SH-SY5Y (cell line): Measurements from ENCODE around the gene RAD51B.

Experiments
- GATA2 ChIP-seq: IDR thresholded peaks from 2 replicates; pipeline ENCODE4 v1.6.1; 2011; ENCODE audit warnings: mild to moderate bottlenecking, low read depth, low read length
- GATA3 ChIP-seq: IDR thresholded peaks from 2 replicates; pipeline ENCODE4 v1.6.1; 2011; ENCODE audit warnings: low read depth, mild to moderate bottlenecking, low read length, moderate library complexity

RAD51B gene

DNA sequence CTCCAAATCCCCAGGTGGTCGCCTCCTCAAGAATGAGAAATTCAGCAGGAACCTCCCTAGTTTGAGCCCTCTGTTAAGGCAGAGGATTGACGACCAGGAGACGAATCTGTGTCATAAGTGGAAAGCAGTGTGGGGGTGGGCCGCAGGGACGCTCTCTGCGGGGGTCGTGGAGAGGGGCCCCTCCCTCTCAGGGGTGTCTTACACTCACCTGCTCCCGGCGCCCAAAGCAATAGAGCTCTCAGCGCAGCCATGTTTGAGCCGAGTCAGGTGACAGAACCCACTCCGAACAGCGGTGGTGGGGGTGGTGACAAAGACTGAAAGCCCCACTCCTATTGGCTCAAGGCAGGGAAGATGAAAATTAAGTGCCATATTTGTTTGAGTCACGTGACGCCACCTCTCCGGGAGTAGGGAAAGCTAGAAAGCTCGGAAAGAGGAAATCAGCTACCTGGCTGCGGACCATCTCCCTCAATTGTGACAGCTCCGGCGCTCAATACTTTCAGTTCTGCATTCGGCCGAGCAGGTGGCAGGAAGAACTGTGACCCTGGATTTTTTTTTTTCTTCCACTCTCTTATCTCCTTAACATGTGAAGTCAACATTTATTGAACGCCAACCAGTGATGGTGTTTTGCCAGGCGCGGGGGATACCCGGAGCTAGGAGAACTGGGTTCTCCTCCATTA, 3.1 kb upstream of the RAD51B start, which contains the start of gene ZFYVE26:
Gene ZFYVE26 (minus strand): TSS at position 265 of the 677 bp plus-strand sequence. CDS start 627 bp downstream, outside the sequence.
- TF ChIP-seq GATA3 (no peak), GATA2 (no peak)

- TF ChIP-seq GATA3 (no peak), GATA2 (no peak)
Observed at GRCh38 chr14:67817750-67818438, 1.7 kb upstream of the RAD51B start.

GRCh38 chr14:67820428-67820971, 921 bp downstream of the RAD51B start:
- no peak for TF ChIP-seq GATA2
- no peak for TF ChIP-seq GATA3

GRCh38 chr14:67821121-67821520, 1.5 kb downstream of the RAD51B start:
- no peak for TF ChIP-seq GATA2
- TF ChIP-seq GATA3 = no peak

DNA sequence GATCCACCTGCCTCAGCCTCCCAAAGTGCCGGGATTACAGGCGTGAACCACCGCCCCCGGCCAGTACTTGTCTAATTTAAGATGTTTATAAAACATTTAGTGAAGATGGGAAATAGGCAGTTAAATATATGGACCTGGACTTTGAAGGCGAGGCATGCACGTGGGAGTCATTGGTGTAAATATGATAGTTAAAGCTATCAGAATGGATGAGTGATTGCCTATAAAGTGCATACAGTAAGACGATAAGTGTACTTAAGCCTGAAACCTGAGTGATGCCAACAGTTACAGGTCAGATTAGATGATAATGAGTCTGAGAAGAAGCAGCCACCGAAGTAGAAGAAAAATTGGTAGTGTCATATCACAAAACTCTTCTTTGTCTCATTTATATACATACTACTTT, 11.5 kb downstream of the RAD51B start:
- TF ChIP-seq GATA3 = no peak
- TF ChIP-seq GATA2 = no peak

- no peak for TF ChIP-seq GATA2
Observed at GRCh38 chr14:67833403-67833802, 13.8 kb downstream of the RAD51B start.

DNA sequence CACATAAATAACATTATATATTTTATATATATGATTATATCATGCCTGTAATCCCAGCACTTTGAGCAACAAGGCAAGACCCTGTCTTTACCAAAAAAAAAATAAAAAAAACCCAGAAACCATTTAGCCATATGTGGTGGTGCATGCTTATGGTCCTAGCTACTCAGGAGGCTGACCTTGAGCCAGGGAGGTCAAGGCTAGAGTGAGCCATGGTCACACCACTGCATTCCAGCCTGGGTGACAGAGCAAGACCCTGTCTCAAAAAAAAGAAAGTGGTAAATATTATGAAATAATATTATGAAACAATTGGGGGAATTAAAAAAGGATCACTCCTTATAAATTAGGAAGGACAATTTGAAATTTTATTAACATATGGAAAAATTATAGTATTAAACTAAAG, 16.0 kb downstream of the RAD51B start:
- TF ChIP-seq GATA3 (no peak), GATA2 (no peak)

DNA sequence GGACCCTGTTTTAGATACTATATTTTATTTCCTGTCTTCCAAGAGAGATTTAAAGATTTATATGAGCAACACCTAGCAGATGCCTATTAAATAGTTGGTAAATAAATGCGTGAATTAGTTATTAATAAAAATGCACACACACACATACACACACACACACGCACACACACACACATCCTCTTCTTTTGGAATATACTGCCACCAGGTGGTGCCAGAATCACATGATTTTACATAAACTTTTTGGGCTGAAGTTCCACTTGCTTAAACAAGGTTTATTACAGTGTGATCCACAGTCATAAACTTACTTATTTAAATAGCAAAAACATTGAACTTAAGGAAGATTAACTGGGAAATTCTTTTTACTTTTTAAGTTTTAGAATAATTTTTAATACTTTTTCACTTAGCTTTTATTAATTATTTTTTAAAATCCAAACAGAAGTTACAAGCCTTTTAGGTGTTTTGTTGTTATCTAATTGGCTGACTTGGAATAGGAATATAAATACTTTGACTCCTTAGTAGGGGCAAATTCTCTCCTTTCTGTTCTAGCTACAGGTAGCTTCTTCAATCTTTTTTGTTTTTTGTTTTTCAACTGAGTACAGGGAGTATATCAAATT, 17.5 kb downstream of the RAD51B start:
- TF ChIP-seq GATA2 (no peak), GATA3 (no peak)

DNA sequence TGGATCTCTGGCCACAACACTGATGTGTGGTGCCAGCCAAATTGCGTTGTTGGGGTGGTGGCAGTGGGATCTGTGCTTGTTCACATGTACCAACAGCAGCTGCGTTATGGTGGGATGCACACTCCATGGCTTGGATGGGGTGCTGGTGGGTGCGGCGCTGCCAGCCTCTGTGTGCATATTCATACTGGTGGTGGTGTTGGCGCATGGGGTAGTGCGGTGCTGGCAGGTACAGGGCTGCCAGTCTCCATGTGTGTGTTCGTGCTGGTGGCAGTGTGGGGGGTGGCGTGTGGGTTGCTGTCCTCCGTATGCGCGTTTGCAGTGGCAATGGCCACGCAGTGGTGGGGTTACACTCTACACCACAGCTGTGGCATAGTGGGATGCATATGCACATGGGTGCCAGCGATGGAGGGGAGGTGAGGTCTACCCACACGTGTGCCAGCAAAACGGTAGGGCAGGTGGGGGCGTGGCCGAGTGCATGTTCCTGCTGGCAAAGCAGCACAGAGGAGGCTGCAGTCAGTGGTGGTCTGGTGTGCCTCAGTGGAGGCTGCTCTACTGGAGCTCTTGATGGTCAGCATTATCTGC, 26.5 kb downstream of the RAD51B start:
- no peak for TF ChIP-seq GATA2
- no peak for TF ChIP-seq GATA3

- TF ChIP-seq GATA3 (no peak), GATA2 (no peak)
Observed at GRCh38 chr14:67850066-67850830, 30.7 kb downstream of the RAD51B start.

GRCh38 chr14:67851785-67852410, 32.3 kb downstream of the RAD51B start:
- TF ChIP-seq GATA2 (no peak), GATA3 (no peak)

DNA sequence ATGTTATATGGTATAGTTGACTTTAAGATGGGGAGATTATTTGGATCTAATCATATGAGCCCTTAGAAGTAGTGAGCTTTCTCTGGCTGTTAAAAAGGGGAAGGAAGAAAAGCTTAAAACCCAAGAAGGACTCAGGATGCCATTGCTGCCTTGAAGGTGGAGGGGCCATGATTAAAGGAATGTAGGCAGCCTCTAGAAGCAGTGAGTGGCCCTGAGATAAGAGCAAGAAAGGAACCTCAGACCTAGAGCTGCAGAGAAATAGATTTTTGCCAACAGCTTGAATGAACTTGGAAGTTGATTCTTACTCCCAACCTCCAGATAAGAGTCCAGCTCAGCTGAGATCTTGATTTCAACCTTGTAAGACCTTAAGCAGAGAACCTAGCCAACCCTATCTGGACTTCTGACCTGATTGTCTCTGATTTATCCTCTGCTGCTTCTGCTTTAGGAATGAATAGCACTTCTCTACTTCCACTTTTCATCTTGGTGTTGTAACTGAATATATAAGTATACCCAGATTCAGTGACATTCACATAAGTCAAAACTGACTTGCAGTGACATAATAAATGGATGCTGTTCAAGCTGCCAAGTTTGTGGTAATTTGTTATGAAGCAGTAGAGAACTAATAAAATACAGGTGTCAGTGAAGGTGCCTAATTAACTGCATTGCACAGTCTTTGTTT, 33.5 kb downstream of the RAD51B start:
- TF ChIP-seq GATA2 (no peak), GATA3 (no peak)

DNA sequence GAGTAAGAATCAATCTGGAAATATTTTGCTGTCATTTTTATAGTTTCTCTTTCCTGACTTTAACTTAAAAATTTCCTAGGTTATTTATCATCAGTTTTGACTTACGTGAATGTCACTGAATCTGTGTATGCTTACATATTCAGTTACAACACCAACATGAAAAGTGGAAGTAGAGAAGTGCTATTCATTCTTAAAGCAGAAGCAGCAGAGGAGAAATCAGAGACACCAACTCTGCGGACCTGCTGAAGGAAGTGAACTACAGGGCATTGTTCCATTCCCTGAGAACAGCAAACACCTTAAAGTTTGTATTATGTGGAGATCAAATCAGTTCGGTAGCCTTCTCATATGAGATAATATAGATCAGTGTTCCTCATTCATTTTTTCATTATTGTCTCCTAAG, 34.1 kb downstream of the RAD51B start:
- TF ChIP-seq GATA3 (no peak), GATA2 (no peak)
